Measurements from ENCODE around the gene TTC9C. TPM values are rescaled to one million over a fixed set of nuclear protein-coding genes. Genes with fewer than 3 reads are reported as not detected.
"Not testable (repeated sequence)": the region's sequence is repeated elsewhere in the genome, so short reads cannot be mapped to it uniquely, and the experiment has no call there.

Gene TTC9C
- total RNA-seq, 1 experiment from 2014 or later: 71.4 TPM

DNA sequence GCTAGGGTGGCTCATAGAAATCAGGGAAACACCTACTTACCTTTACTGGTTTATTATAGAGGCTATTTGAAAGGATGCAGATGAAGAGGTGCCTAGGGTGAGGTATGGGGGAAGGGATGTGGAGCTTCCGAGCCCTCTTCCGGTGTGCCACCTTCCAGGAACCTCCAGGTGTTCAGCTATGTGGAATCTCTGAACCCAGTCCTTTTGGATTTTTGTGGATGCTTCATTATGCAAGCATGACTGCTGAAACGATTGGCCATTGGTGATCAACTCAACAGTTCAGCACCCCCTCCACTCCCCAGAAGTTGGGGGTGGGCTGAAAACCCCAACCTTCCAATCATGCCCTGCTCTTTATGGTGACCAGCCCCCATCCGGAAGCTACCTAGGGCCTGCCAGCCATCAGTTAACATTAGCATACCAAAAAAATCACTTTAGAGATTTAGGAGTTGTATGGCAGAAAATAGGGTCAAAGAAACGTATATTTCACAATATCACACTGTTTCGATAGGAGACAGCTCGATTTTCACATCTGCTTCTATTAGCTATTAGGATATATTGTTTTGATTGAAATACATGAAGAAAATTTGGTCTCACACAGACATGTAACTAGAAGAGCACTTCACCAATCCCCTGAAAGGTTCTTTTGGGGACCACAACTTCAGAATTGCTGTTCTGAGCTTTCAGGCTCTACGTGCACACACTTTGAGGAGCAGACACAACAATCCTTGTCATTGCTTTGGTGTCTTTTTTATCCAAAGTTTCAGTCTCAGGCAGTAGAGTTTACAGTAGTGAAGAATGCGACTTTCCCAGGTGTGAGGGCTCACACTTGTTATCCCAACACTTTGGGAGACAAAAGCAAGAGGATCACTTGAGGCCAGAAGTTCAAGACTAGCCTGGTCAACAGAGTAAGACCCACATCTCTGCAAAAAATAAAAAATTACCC is 29.8 kb downstream of the TTC9C start:
- no peaks in the 10 kb centered on the region for H3K36me3 ChIP-seq (ENCODE audit: low read depth)
- H3K9me2 ChIP-seq (ENCODE audit: insufficient read depth): no peaks in the 10 kb centered on the region
- intact Hi-C loops (cut with micrococcal nuclease; ENCODE audit: unreplicated experiment): no loop called here
- no peaks in the 10 kb centered on the region for H3K27me3 ChIP-seq (ENCODE audit: insufficient read depth, low read depth)
- CTCF ChIA-PET: no interaction called here
- H3K9me3 ChIP-seq (ENCODE audit: insufficient read depth, low read depth): no peaks in the 10 kb centered on the region
- POLR2A ChIA-PET (ENCODE audit: unreplicated experiment): interaction anchor here (0.6 kb wide), 2 partner anchors 13 to 79 kb away, joined by 3 to 4 read pairs; partner anchors contain the start of genes TAF6L and UBXN1
- H3F3A ChIP-seq (ENCODE audit: insufficient read depth, low read depth): peaks cover 32% of the 10 kb centered on the region
- TF ChIP-seq, protein P1, sequence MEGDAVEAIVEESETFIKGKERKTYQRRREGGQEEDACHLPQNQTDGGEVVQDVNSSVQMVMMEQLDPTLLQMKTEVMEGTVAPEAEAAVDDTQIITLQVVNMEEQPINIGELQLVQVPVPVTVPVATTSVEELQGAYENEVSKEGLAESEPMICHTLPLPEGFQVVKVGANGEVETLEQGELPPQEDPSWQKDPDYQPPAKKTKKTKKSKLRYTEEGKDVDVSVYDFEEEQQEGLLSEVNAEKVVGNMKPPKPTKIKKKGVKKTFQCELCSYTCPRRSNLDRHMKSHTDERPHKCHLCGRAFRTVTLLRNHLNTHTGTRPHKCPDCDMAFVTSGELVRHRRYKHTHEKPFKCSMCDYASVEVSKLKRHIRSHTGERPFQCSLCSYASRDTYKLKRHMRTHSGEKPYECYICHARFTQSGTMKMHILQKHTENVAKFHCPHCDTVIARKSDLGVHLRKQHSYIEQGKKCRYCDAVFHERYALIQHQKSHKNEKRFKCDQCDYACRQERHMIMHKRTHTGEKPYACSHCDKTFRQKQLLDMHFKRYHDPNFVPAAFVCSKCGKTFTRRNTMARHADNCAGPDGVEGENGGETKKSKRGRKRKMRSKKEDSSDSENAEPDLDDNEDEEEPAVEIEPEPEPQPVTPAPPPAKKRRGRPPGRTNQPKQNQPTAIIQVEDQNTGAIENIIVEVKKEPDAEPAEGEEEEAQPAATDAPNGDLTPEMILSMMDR (conservative IDR thresholded peaks at IDR 0.05): no peak
- no peak for TF ChIP-seq EZH2 (IDR thresholded peaks at IDR 0.05; ENCODE audit: low read depth)
- no peak overlapping the region for H3K4me3 ChIP-seq
- H2AFZ ChIP-seq: no peak overlapping the region
- no TSS peak for BruUV-seq (replicated peaks)
- no peak overlapping the region for H3K4me2 ChIP-seq
- H3K79me2 ChIP-seq (ENCODE audit: low read depth): peaks cover 17% of the 10 kb centered on the region
- peaks cover 19% of the 10 kb centered on the region for H3K4me1 ChIP-seq (replicated peaks; ENCODE audit: insufficient read depth)
- no peaks in the 10 kb centered on the region for H4K20me1 ChIP-seq (ENCODE audit: insufficient read depth)
- no peak for DNase-seq
- H3K27ac ChIP-seq: no peak overlapping the region

DNA sequence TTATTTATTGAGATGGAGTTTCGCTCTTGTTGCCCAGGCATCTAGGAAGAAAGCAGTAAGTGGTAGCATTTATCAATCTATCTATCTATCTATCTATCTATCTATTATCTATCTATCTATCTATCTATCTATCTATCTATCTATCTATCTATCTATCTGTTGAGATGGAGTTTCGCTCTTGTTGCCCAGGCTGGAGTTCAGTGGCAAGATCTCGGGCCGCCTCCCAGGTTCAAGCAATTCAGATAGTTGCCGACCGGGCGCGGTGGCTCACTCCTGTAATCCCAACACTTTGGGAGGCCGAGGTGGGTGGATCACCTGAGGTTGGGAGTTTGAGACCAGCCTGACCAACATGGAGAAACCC is 32.6 kb downstream of the TTC9C start:
- not testable (repeated sequence) for DNase-seq; H3K36me3 ChIP-seq (ENCODE audit: low read depth); H4K20me1 ChIP-seq (ENCODE audit: insufficient read depth); H3K27ac ChIP-seq; H3K4me1 ChIP-seq (replicated peaks; ENCODE audit: insufficient read depth); H3K9me2 ChIP-seq (ENCODE audit: insufficient read depth); H3K9me3 ChIP-seq (ENCODE audit: insufficient read depth, low read depth); H3K27me3 ChIP-seq (ENCODE audit: insufficient read depth, low read depth)
- ChIA-PET POLR2A (ENCODE audit: unreplicated experiment) (interaction anchor here (0.6 to 1.3 kb wide), 4 partner anchors 34 to 861 kb away, joined by 5 to 12 read pairs (median 9); partner anchors contain the start of genes C11orf98, CSKMT and HNRNPUL2), CTCF (interaction anchor here (1.4 kb wide), 1 partner anchor 27 kb away, joined by 4 read pairs; the partner anchor contains the start of gene TMEM179B)
- Histone ChIP-seq H3K4me3 (peak overlapping the region; percentile 73), H3F3A (ENCODE audit: insufficient read depth, low read depth) (peaks cover 14% of the 10 kb centered on the region), H3K4me2 (peak overlapping the region; percentile 87), H2AFZ (peak overlapping the region; percentile 98), H3K79me2 (ENCODE audit: low read depth) (peaks cover 25% of the 10 kb centered on the region)
- BruUV-seq (replicated peaks): TSS peak; percentile 95
- intact Hi-C loops (cut with micrococcal nuclease; ENCODE audit: unreplicated experiment): loop anchor here (5.0 to 10.0 kb wide), 2 partner anchors 86 to 169 kb away; partner anchors contain the start of genes LBHD1, TUT1, UBXN1 and UQCC3

DNA sequence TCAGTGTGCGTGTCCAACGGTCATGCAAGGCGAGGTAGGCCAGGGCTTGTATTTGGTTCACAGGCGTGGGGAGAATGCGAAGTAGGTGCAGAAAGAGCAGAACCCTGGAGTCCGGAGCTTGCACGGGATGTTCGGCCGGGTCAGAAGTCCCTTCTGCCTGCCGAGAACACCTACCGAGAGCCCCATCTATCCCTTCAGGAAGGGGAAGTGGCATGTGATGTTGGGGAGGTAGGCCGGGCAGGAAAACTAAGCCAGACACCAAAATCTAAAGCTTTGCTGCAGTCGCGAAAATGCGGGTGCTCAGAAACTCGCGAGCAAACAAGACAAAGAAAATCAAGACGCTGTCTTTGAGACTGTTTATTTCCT is 42.5 kb downstream of the TTC9C start:
- intact Hi-C loops (cut with micrococcal nuclease; ENCODE audit: unreplicated experiment): loop anchor here (1.0 kb wide), 1 partner anchor 42 kb away; the partner anchor contains the start of gene TTC9C
- DNase-seq: peak in 1 of 2 experiments; percentile 41
- Histone ChIP-seq H3K9me3 (ENCODE audit: insufficient read depth, low read depth) (no peaks in the 10 kb centered on the region), H3K9me2 (ENCODE audit: insufficient read depth) (no peaks in the 10 kb centered on the region), H3K4me1 (replicated peaks; ENCODE audit: insufficient read depth) (peaks cover 14% of the 10 kb centered on the region), H3F3A (ENCODE audit: insufficient read depth, low read depth) (peaks cover 52% of the 10 kb centered on the region), H3K27me3 (ENCODE audit: insufficient read depth, low read depth) (no peaks in the 10 kb centered on the region), H2AFZ (peak overlapping the region; percentile 85), H4K20me1 (ENCODE audit: insufficient read depth) (no peaks in the 10 kb centered on the region), H3K36me3 (ENCODE audit: low read depth) (0 out of 2 replicates have a peak, but pooled peaks cover 7% of the 10 kb centered on the region), H3K79me2 (ENCODE audit: low read depth) (peaks cover 23% of the 10 kb centered on the region), H3K27ac (peak overlapping the region; percentile 77), H3K4me2 (peak overlapping the region; percentile 84), H3K4me3 (peak overlapping the region; percentile 59)
- TSS peak; percentile 85 for BruUV-seq (replicated peaks)
- CTCF ChIA-PET: interaction anchor here (0.5 to 1.8 kb wide), 4 partner anchors 16 to 384 kb away, joined by 3 to 7 read pairs (median 5); partner anchors contain the start of gene ZBTB3
- TF ChIP-seq, protein P1 (conservative IDR thresholded peaks at IDR 0.05): no peak
- no peak for TF ChIP-seq EZH2 (IDR thresholded peaks at IDR 0.05; ENCODE audit: low read depth)
- POLR2A ChIA-PET (ENCODE audit: unreplicated experiment): interaction anchor here (0.5 to 1.2 kb wide), 11 partner anchors 16 to 639 kb away, joined by 3 to 38 read pairs (median 5); partner anchors contain the start of genes C11orf98, CSKMT, HNRNPUL2 and TUT1

All from PC-9 (cell line).